ENCODE data around the gene OR4Q2. TPM values are rescaled to one million over a fixed set of nuclear protein-coding genes. Genes with fewer than 3 reads are reported as not detected.
"Not testable (repeated sequence)": the region's sequence is repeated elsewhere in the genome, so short reads cannot be mapped to it uniquely, and the experiment has no call there.

The OR4Q2 gene
- total RNA-seq (not detected), polyA plus RNA-seq (not detected)

- Histone ChIP-seq H3K27me3 (no peaks in the 10 kb centered on the region), H3K4me3 (no peak within 1 kb of the TSS), H3K27ac (no peak within 1 kb of the TSS), H3K4me1 (no peaks in the 10 kb centered on the region), H3K36me3 (no peaks in the 10 kb centered on the region), H3K9me3 (no peaks in the 10 kb centered on the region)
- no peak for DNase-seq
- TF ChIP-seq EP300 (IDR thresholded peaks at IDR 0.05), result no peak
- TF ChIP-seq POLR2AphosphoS5 (IDR thresholded peaks at IDR 0.05), result no peak
- intact Hi-C loops (cut with DNase I), result no loop called here
Measured at GRCh38 chr14:20001863-20002262, at the start of gene OR4Q2. Gene OR4Q2 (plus strand): TSS chr14:20002163.

- H3K27ac ChIP-seq; H3K4me3 ChIP-seq; H3K36me3 ChIP-seq; H3K9me3 ChIP-seq; intact Hi-C loops (cut with DNase I); H3K27me3 ChIP-seq; H3K4me1 ChIP-seq; DNase-seq: not testable (repeated sequence)
- WGBS, 2 donors, result 61 to 79% methylated on average over 2 of the region's 2 CpGs
Measured at GRCh38 chr14:19969735-19970134, 32.2 kb upstream of the OR4Q2 start.

DNA sequence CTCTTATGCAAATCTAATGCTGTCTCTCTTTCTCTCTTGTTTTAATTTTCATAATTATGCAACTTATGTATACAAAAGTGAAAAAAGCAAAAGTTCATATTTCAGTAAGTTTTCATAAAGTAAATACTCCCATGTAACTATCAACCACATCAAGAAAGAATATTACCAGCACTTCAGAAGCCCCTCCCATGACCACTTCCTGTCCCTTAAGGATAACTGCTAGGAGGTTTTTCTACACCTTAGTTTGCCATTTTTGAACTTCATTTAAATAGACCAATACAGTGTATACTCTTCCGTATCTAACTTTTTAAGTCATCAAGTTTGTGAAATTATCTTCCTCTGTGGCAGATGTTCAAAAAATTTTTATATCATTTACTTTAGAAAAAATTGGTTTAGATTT lies 27.1 kb upstream of the OR4Q2 start:
- WGBS, 2 donors, result 59 to 81% methylated on average over 1 of the region's 1 CpG
- H3K4me3 ChIP-seq, result no peak overlapping the region

DNA sequence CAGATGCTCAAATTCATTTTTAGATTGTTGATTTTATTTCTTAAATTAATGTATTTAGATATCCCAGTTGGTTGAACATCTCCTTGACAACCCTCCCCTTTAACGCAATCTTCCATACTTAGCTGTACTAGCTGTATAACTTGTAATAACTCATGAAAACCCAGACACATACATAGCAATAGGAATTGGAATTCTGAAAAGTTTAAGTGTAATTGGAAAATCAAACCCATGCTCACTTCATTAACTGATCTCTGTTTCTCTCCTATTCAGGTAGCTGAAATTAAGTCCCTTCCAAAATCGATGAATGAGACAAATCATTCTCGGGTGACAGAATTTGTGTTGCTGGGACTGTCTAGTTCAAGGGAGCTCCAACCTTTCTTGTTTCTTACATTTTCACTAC lies 26.7 kb upstream of the OR4Q2 start, which contains the start of gene OR4K15:
TSS of gene OR4K15 (plus strand) at position 301 of the 400 bp plus-strand sequence. CDS start at position 301, 0 bp downstream.
- Histone ChIP-seq H3K4me3 (no peak within 1 kb of the TSS), H3K27me3 (no peaks in the 10 kb centered on the region), H3K36me3 (no peaks in the 10 kb centered on the region), H3K27ac (no peak within 1 kb of the TSS), H3K4me1 (no peaks in the 10 kb centered on the region), H3K9me3 (no peaks in the 10 kb centered on the region)
- no peak for TF ChIP-seq POLR2AphosphoS5 (IDR thresholded peaks at IDR 0.05)
- TF ChIP-seq POLR2A (IDR thresholded peaks at IDR 0.05), result no peak
- no peak for TF ChIP-seq EP300 (IDR thresholded peaks at IDR 0.05)
- no peak for TF ChIP-seq CTCF (IDR thresholded peaks at IDR 0.05)
- DNase-seq, result no peak
- WGBS, 2 donors, result 96 to 98% methylated on average over 3 of the region's 3 CpGs
- intact Hi-C loops (cut with DNase I), result no loop called here

More for the DNA sequence above, 27.1 kb upstream of the OR4Q2 start:
- TF ChIP-seq EP300 (IDR thresholded peaks at IDR 0.05), result no peak
- no peak for TF ChIP-seq CTCF (IDR thresholded peaks at IDR 0.05)
- no peak for TF ChIP-seq POLR2AphosphoS5 (IDR thresholded peaks at IDR 0.05)
- Histone ChIP-seq H3K4me1 (no peaks in the 10 kb centered on the region), H3K9me3 (no peaks in the 10 kb centered on the region), H3K27ac (no peak overlapping the region), H3K27me3 (no peaks in the 10 kb centered on the region), H3K36me3 (no peaks in the 10 kb centered on the region)
- DNase-seq, result no peak
- intact Hi-C loops (cut with DNase I), result no loop called here

GRCh38 chr14:19993438-19993837 lies 8.5 kb upstream of the OR4Q2 start:
- Histone ChIP-seq H3K9me3 (no peaks in the 10 kb centered on the region), H3K4me3 (no peak overlapping the region), H3K36me3 (no peaks in the 10 kb centered on the region), H3K4me1 (no peaks in the 10 kb centered on the region), H3K27me3 (no peaks in the 10 kb centered on the region), H3K27ac (no peak overlapping the region)
- no peak for DNase-seq
- intact Hi-C loops (cut with DNase I), result no loop called here
- no peak for TF ChIP-seq POLR2AphosphoS5 (IDR thresholded peaks at IDR 0.05)
- no peak for TF ChIP-seq EP300 (IDR thresholded peaks at IDR 0.05)
- no peak for TF ChIP-seq CTCF (IDR thresholded peaks at IDR 0.05)
- no peak for TF ChIP-seq POLR2A (IDR thresholded peaks at IDR 0.05)
- WGBS, 2 donors, result 63 to 69% methylated on average over 2 of the region's 2 CpGs

GRCh38 chr14:20002319-20002718 lies 356 bp downstream of the OR4Q2 start:
- TF ChIP-seq POLR2A (IDR thresholded peaks at IDR 0.05) (no peak), EP300 (IDR thresholded peaks at IDR 0.05) (no peak), CTCF (IDR thresholded peaks at IDR 0.05) (no peak), POLR2AphosphoS5 (IDR thresholded peaks at IDR 0.05) (no peak)
- H3K27me3 ChIP-seq, result no peaks in the 10 kb centered on the region
- no peaks in the 10 kb centered on the region for H3K9me3 ChIP-seq
- 80% methylated on average over 7 of the region's 7 CpGs for WGBS, 2 donors
- no peaks in the 10 kb centered on the region for H3K36me3 ChIP-seq
- intact Hi-C loops (cut with DNase I), result no loop called here
- H3K4me1 ChIP-seq, result no peaks in the 10 kb centered on the region
- H3K27ac ChIP-seq, result no peak overlapping the region
- DNase-seq, result no peak
- H3K4me3 ChIP-seq, result no peak overlapping the region
